Astrocyte of the hippocampus (primary cell): ENCODE measurements around the gene EIF3D.
"Not testable (repeated sequence)": the region's sequence is repeated elsewhere in the genome, so short reads cannot be mapped to it uniquely, and the experiment has no call there.

Experiments used
- DNase-seq: peaks from one replicate; pipeline ENCODE4 v3.0.0; 2011; ENCODE audit warnings: low read depth, low spot score

EIF3D gene

GRCh38 chr22:36550701-36551495 is 21.9 kb upstream of the EIF3D start:
- DNase-seq = no peak

- DNase-seq = no peak
Observed at GRCh38 chr22:36549033-36549432, 20.1 kb upstream of the EIF3D start.

GRCh38 chr22:36548606-36549005 is 19.6 kb upstream of the EIF3D start:
- no peak for DNase-seq

- DNase-seq = peak; percentile 78
Observed at GRCh38 chr22:36546932-36547331, 18.0 kb upstream of the EIF3D start.

GRCh38 chr22:36546092-36546804 is 17.3 kb upstream of the EIF3D start:
- peak; percentile 79 for DNase-seq

GRCh38 chr22:36544107-36544620 is 15.2 kb upstream of the EIF3D start:
- no peak for DNase-seq

GRCh38 chr22:36541831-36542411 is 13.0 kb upstream of the EIF3D start:
- peak; percentile 89 for DNase-seq

GRCh38 chr22:36540867-36541642 is 12.1 kb upstream of the EIF3D start:
- DNase-seq = peak; percentile 48

- DNase-seq = no peak
Observed at GRCh38 chr22:36538529-36538928, 9.6 kb upstream of the EIF3D start.

GRCh38 chr22:36536717-36537116 is 7.8 kb upstream of the EIF3D start:
- DNase-seq = no peak

- DNase-seq = not testable (repeated sequence)
Observed at GRCh38 chr22:36533320-36533719, 4.4 kb upstream of the EIF3D start.

- no peak for DNase-seq
Observed at GRCh38 chr22:36532466-36532865, 3.5 kb upstream of the EIF3D start.

- peak; percentile 27 for DNase-seq
Observed at GRCh38 chr22:36528341-36528740, 625 bp downstream of the EIF3D start.

GRCh38 chr22:36522662-36523061 is 6.3 kb downstream of the EIF3D start:
- DNase-seq = no peak

- no peak for DNase-seq
Observed at GRCh38 chr22:36520423-36520822, 8.5 kb downstream of the EIF3D start.

- DNase-seq = not testable (repeated sequence)
Observed at GRCh38 chr22:36519906-36520305, 9.1 kb downstream of the EIF3D start.

GRCh38 chr22:36514766-36515165 is 14.2 kb downstream of the EIF3D start:
- no peak for DNase-seq

- no peak for DNase-seq
Observed at GRCh38 chr22:36512991-36513390, 16.0 kb downstream of the EIF3D start.

- no peak for DNase-seq
Observed at GRCh38 chr22:36512333-36512732, 16.6 kb downstream of the EIF3D start.

- DNase-seq = peak; percentile 74
Observed at GRCh38 chr22:36510966-36511881, 17.7 kb downstream of the EIF3D start.

- no peak for DNase-seq
Observed at GRCh38 chr22:36510384-36510783, 18.6 kb downstream of the EIF3D start.
